Stimulated activated CD4-positive, alpha-beta T cell treated with anti-CD3 and anti-CD28 coated beads, Interleukin-2, amount 100 ng/mL, for 48 hours (primary cell): ENCODE measurements around the gene ADRM1.

ENCODE experiments used
- DNase-seq, 2 donors: peaks; one replicate each; pipeline ENCODE4 v3.0.0-alpha.2; 2020

Gene ADRM1

DNA sequence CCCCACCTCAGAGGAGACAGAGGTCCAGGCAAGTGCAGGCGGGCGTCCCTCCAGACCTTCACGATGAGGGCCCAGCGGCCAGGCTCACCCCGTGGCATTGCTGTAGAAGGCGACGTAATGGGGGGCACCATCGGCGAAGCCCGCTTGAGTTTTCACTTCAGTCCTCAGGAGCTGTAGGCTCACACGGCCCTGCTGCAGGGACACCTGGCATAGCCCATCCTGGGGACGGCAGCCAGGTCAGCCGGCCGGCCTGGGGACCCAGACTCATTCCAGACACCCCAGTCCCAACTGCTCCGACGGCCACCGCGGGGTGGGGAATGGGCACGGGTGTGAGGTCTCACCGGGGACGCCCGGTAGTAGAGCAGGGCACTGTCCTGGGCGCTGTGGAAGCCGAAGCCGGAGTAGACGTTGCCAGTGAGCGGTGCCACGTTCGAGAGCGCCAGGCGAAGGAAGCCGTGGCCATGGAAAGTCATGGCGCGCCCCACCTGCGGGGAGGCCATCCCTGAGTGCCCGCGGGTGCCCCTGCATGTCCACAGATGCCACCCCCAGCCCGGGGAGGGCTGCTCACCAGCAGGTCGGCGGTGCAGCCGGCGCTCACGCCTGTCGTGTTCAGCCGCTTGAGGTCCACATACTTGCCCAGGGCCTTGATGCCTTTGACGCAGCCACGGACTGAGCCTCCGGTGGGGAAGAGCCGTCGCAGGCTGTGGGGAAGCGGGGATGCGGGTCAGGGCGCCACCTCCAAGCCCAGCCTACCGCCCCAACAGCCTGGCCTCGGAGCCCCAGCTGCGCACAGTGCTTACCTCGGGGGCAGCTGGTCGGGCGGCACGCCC is 9.2 kb downstream of the ADRM1 start:
- no peak for DNase-seq

DNA sequence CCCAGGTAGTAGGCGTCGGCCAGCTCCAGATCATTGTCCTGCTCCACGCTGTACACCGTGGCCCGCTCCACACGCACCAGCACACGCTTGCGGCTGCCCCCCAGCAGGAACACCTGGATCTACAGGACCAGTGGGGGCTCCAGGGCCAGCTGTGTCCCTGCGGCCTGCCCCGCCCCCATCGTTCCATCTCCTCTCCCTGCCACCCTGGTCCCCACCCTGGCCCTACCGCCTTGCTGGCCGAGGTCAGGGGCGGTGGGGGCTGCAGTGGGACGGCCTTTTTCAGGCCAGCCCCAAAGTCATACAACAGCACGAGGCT is 9.8 kb downstream of the ADRM1 start:
- DNase-seq = no peak

GRCh38 chr20:62313021-62313420 is 10.2 kb downstream of the ADRM1 start:
- no peak for DNase-seq

DNA sequence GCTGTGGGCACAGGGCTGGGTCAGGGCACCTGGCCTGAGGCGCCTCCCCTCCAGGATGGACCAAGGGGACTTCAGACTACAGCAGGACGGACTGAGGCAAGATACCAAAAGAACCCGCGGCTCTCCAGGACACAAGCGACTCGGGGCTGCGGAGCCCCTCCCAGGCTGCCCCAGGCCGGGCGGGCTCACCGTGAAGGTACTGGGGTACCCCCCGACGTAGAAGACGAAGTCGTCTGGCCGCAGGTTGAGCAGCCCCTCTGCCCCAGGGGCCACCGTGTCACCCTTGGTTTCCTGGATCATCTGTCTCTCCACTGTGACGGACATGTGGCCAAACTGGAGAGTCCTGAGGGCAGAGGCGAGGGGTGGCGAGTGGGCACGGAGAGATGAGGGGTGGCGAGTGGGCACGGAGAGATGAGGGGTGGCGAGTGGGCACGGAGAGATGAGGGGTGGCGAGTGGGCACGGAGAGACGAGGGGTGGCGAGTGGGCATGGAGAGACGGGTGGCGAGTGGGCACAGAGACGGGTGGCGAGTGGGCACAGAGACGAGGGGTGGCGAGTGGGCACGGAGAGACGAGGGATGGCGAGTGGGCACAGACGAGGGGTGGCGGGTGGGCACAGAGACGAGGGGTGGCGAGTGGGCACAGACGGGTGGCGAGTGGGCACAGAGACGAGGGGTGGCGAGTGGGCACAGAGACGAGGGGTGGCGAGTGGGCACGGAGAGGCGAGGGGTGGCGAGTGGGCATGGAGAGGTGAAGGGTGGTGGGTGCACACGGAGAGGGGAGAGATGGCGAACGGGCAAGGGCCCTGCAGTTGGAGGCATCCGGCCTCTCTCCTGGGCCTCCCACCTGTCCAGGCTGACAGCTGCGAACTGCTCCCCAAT is 10.9 kb downstream of the ADRM1 start:
- no peak for DNase-seq

DNA sequence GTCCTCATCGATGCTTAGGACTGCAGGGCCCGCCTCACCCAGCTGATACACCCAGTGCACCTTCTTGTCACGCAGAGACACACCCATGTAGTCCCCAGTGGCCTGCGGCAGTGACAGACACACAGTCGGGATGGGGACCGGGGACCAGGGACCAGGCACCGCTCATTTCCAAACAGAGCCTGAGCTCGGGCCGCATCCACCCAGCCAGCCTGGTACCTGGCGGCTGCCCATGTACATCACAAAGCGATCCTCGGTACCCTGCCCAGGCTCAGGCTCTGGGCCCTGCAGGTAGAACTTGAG is 11.5 kb downstream of the ADRM1 start:
- no peak for DNase-seq

- DNase-seq = no peak
Observed at GRCh38 chr20:62314711-62315302, 12.0 kb downstream of the ADRM1 start.

DNA sequence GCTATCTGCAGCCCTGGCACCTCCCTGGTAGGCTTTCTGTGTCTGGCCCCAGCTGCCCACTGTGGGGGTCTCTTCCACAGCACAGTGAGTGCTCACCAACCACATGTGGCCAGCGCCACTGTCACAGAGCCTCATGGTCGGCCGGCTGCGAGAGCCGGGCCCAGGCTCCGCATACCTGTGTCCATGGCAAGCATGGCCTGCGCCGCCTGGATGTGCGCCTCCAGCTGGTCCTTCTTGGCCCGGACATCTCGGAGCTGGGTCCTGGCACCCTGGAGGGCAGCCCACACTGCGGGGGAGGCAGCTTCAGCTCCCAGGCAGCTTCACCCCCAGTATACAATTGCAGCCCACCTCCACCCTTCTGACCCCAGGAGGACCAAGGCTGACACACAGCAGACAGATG is 13.0 kb downstream of the ADRM1 start:
- DNase-seq = no peak

DNA sequence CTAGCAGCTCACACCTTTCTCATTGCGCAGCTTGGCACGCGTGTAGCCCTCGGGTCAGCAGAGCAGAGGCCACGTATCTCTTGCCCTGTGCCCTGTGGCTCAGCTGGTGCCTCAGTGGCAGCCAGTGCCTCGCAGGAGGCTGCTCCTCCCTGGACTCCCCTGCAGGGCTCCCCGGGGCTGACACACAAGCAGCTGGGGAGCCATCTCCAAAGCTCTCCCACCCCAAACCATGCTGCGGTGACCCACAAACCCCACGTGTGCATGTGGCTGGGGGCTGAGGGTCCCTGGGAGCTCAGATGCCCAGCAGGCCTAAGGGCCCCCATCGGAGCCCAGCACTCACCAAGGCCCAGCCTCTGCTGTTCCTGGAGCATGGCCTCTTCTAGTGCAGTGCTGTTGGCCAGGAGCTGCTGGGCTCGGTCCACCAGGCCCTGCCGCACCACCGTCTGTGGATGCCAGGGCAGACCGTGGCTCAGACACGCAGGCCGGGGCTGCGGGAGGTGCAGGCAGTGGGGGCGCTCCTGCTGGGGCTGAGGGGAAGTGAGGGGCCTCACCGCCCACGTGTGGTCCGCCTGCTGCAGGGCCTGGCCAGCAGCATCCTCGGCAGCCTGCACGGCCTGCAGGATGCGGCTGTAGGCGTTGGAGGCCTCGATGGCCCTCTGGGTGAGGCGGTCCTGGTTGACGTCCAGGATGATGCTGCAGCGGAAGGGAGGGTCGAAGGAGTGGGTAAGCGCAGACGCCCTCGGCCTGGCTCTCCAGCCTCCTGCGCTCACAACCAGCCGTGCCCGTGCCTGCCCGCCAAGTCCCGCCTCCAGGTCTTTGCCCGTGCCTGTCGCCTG is 13.8 kb downstream of the ADRM1 start:
- DNase-seq = no peak

DNA sequence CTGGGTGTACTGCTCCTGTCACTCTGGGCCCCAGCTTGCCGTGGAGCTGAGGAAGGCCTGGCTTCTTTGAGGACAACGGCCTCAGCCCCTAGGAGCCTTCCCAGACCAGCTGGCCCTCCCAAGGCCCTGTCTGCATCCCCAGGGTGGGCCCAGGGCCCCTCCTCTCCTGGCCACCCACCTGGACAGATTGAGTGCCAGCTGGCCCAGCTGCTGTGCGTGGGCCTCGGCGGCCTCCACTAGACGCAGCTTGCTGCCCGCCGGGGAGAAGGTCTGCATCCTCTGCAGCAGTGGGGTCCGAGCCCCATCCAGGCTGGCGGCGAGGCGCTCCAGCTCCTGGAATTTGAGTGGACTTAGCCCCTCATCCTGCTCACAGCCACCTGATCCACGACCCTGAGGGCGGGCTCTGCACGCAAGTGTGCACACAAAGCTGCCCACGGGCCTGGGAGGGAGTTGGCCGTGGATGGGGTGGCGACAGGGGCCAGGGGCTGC is 14.4 kb downstream of the ADRM1 start:
- DNase-seq = no peak

- no peak for DNase-seq
Observed at GRCh38 chr20:62318400-62319345, 15.9 kb downstream of the ADRM1 start.

DNA sequence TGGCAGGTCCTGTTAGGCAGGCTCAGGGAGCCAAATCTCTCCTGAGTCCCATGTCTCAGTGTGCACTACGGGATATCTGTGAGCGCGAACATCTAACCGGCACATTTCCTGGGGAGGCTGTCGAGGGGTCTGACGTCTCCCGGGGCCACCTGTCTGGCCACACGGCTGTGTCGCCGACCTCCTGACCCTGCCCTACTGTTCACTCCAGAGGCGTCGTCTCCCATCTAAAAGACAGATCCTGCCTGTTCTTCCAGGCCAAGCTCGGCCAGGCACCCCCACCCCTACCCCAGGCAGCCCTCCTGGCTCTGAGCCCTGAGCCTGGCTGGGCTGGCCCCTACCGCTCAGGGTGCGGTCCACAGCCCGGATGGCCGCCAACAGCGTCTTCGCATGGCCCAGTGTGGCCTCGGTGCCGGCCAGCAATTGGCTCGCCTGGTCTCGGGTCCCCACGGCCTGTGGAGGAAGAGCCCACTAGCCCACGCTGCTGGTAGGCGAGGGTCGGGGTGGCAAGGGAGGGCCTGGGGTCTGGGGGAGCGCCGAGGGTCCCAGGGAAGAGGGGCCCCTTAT is 16.6 kb downstream of the ADRM1 start:
- DNase-seq = no peak

DNA sequence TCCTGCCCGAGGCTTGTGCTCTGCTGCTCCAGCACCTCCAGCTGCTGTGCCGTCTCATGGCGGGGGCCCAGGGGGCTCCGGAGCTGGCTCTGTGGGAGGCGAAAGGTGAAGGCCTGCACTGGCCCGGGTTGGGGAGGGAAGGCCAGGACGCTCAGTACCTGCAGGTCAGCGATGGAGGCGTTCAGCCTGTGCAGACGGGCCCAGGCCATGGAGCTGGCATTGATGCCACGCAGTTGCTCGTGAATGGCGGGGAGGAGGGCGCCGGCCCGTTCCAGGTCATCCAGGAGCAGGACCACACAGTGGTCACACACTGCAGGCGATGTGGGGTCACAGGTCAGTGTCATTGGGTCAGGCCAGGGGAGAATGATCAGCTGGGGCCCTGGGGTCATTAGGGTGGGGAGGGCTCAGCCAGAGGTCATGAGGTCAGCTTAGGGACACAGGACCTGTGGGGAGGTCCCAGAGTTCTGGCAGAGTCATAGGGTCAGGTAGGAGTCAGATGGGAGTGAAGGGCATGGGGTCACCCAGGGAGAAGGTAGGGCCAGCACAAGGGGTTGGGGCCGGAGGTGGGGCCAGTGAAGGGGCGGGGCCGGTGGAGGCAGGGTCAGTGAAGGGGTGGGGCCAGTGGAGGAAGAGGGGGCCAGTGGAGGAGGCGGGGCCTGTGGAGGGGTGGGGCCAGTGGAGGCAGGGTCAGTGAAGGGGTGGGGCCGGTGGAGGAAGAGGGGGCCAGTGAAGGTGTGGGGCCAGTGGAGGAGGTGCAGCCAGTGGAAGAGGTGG is 18.0 kb downstream of the ADRM1 start:
- DNase-seq = no peak

DNA sequence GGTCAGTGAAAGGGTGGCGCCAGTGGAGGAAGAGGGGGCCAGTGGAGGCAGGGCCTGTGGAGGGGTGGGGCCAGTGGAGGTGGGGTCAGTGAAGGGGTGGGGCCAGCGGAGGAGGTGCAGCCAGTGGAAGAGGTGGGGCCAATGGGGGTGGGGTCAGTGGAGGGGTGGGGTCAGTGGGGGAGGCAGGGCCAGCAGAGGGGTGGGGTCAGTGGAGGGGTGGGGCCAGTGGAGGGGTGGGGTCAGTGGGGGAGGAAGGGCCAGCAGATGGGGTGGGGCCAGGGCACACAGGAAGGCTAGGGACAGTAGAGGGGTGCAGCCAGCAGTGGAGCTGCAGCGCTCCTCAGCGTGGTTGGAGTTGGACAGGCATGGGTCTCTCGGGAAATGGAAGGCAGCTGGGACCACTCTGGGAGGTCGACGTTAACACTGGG is 18.7 kb downstream of the ADRM1 start:
- no peak for DNase-seq

GRCh38 chr20:62321975-62322374 is 19.2 kb downstream of the ADRM1 start:
- no peak for DNase-seq

GRCh38 chr20:62322492-62323041 is 19.8 kb downstream of the ADRM1 start:
- no peak for DNase-seq

DNA sequence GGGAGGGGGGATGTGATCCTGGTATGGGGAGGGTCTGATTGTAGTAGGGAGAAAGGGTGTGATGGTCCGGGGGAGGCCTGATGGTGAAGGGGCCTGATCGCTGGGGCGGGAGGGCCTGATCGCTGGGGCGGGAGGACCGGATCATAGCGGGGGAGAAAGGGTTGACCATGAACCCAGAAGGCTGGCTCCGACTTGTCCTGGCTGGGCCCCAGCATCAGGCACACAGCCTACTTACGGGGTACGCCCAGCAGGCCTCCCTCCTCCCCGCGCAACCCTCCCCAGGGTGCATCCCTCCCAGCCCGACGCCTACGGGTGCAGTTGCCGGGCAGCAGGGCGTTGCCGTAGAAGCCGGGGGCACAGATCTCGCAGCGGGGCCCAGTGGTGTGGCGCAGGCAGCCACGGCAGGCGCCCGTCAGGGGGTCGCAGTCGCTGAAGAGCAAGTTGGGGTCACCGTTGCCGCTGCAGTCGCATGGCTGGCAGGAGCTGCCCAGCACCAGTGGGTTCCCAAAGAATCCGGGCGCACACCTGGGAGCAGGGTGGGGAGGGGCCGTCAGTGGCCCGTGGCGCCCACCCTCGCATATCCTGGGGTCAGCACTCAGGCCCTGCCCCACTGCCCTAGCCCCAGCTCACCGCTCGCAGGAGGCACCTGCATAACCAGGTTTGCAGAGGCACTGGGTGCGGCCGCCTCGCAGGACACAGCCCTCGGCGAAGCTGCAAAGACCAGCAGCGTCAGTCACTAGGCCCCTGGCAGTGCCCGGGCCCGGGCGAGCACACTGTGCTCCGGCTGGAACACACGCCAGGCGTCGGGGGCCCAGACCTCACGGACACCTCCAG is 20.6 kb downstream of the ADRM1 start:
- no peak for DNase-seq

- no peak for DNase-seq
Observed at GRCh38 chr20:62323980-62324906, 21.4 kb downstream of the ADRM1 start.
